ENCODE measurements around the gene ZNF529. TPM values are rescaled to one million over a fixed set of nuclear protein-coding genes. Genes with fewer than 3 reads are reported as not detected.
A peak's percentile ranks its signal among the peaks of the same experiment; 100 is the strongest.

The ZNF529 gene
- total RNA-seq, 2 donors from 2014 or later = 8.4 to 13.5 TPM

- Histone ChIP-seq H3K4me1 (replicated peaks) (no peaks in the 10 kb centered on the region), H3K27ac (no peak overlapping the region), H3K27me3 (replicated peaks; ENCODE audit: insufficient read depth) (no peaks in the 10 kb centered on the region), H3K36me3 (peaks cover 3 to 8% of the 10 kb centered on the region in 2 donors), H3K9me3 (no peaks in the 10 kb centered on the region), H3K4me3 (no peak overlapping the region)
- TF ChIP-seq POLR2A (IDR thresholded peaks at IDR 0.05) (no peak), POLR2AphosphoS5 (IDR thresholded peaks at IDR 0.05) (no peak), CTCF (IDR thresholded peaks at IDR 0.05) (no peak)
- no peak for DNase-seq (ENCODE audit: low spot score)
- intact Hi-C loops (cut with DNase I) = no loop called here
These were observed 6.2 kb upstream of the ZNF529 start for GRCh38 chr19:36579255-36579654.

GRCh38 chr19:36577271-36577996 is 4.3 kb upstream of the ZNF529 start:
- intact Hi-C loops (cut with DNase I) = no loop called here
- no peaks in the 10 kb centered on the region for H3K27me3 ChIP-seq (replicated peaks; ENCODE audit: insufficient read depth)
- H3K4me3 ChIP-seq = no peak overlapping the region
- no peaks in the 10 kb centered on the region for H3K9me3 ChIP-seq
- no peaks in the 10 kb centered on the region for H3K4me1 ChIP-seq (replicated peaks)
- peaks cover 3 to 8% of the 10 kb centered on the region in 2 donors for H3K36me3 ChIP-seq
- TF ChIP-seq POLR2AphosphoS5 (IDR thresholded peaks at IDR 0.05) (no peak), CTCF (IDR thresholded peaks at IDR 0.05) (no peak), POLR2A (IDR thresholded peaks at IDR 0.05) (no peak)
- WGBS = 96% methylated on average over 3 of the region's 3 CpGs
- no peak overlapping the region for H3K27ac ChIP-seq
- DNase-seq (ENCODE audit: low spot score) = no peak

GRCh38 chr19:36574741-36575140 is 1.6 kb upstream of the ZNF529 start:
- DNase-seq (ENCODE audit: low spot score) = no peak
- Histone ChIP-seq H3K27ac (peak overlapping the region in 1 of 2 donors; percentile 82), H3K9me3 (no peaks in the 10 kb centered on the region), H3K36me3 (peaks cover 3 to 8% of the 10 kb centered on the region in 2 donors), H3K4me1 (replicated peaks) (no peaks in the 10 kb centered on the region), H3K4me3 (peak overlapping the region in 1 of 2 donors; percentile 81), H3K27me3 (replicated peaks; ENCODE audit: insufficient read depth) (no peaks in the 10 kb centered on the region)
- intact Hi-C loops (cut with DNase I) = no loop called here
- TF ChIP-seq POLR2A (IDR thresholded peaks at IDR 0.05) (no peak), POLR2AphosphoS5 (IDR thresholded peaks at IDR 0.05) (no peak)
- 51% methylated on average over 2 of the region's 2 CpGs for WGBS

GRCh38 chr19:36573895-36574720 is 1.0 kb upstream of the ZNF529 start:
- intact Hi-C loops (cut with DNase I) = no loop called here
- 19% methylated on average over 18 of the region's 18 CpGs for WGBS
- H3K27me3 ChIP-seq (replicated peaks; ENCODE audit: insufficient read depth) = no peaks in the 10 kb centered on the region
- DNase-seq (ENCODE audit: low spot score) = no peak
- H3K9me3 ChIP-seq = no peaks in the 10 kb centered on the region
- H3K27ac ChIP-seq = peak overlapping the region; percentile 80 to 82
- H3K4me1 ChIP-seq (replicated peaks) = no peaks in the 10 kb centered on the region
- peaks cover 0 to 8% of the 10 kb centered on the region in 2 donors for H3K36me3 ChIP-seq
- TF ChIP-seq POLR2AphosphoS5 (IDR thresholded peaks at IDR 0.05) (no peak), POLR2A (IDR thresholded peaks at IDR 0.05) (no peak), CTCF (IDR thresholded peaks at IDR 0.05) (no peak)
- peak overlapping the region; percentile 68 to 81 for H3K4me3 ChIP-seq

GRCh38 chr19:36572593-36573019 is 486 bp downstream of the ZNF529 start:
- Histone ChIP-seq H3K27me3 (replicated peaks; ENCODE audit: insufficient read depth) (no peaks in the 10 kb centered on the region), H3K36me3 (peaks cover 0 to 6% of the 10 kb centered on the region in 2 donors), H3K4me1 (replicated peaks) (no peaks in the 10 kb centered on the region), H3K4me3 (peak overlapping the region; percentile 68 to 81), H3K27ac (peak overlapping the region; percentile 80 to 82), H3K9me3 (no peaks in the 10 kb centered on the region)
- no peak for TF ChIP-seq POLR2AphosphoS5 (IDR thresholded peaks at IDR 0.05)
- no peak for TF ChIP-seq POLR2A (IDR thresholded peaks at IDR 0.05)
- TF ChIP-seq CTCF (IDR thresholded peaks at IDR 0.05) = no peak
- under 1% methylated on average over 11 of the region's 11 CpGs for WGBS
- DNase-seq (ENCODE audit: low spot score) = no peak
- intact Hi-C loops (cut with DNase I) = no loop called here
